Loucy (cell line): ENCODE measurements around the gene KRT17.

Source experiments
- EZH2phosphoT487 ChIP-seq: fragments of 200-600 bp; IDR thresholded peaks from 2 replicates; pipeline ENCODE4 v1.6.1; 2018; ENCODE audit warnings: antibody characterized with exemption, mild to moderate bottlenecking, moderate library complexity, borderline replicate concordance
- TF ChIP-seq, protein P1 (sequence below): fragments of 200-600 bp; sonication (generic); conservative IDR thresholded peaks from 2 replicates; pipeline ENCODE4 v1.5.1; 2014; ENCODE audit warnings: mild to moderate bottlenecking, antibody characterized with exemption, low read length

DNA sequence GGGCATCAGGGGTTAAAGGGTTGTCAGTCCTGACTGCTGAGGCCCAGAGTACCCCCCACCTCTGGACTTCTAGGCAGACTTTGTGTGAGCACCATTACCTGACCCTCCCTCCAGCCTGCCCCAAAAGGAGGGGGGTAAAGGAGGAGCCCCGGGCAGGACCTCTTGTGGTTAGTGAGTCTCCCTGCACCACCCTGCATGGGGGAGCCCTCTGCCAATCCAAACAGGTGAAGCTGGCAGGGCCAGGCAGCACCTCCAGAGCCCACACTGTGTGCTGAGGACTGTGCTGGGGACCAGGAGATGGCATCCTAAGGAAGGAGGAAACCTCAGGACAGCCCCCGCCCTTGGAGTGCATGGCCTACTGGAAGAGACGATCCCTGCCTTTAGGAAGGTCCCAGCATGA, 35.1 kb downstream of the KRT17 start:
- TF ChIP-seq, protein P1, sequence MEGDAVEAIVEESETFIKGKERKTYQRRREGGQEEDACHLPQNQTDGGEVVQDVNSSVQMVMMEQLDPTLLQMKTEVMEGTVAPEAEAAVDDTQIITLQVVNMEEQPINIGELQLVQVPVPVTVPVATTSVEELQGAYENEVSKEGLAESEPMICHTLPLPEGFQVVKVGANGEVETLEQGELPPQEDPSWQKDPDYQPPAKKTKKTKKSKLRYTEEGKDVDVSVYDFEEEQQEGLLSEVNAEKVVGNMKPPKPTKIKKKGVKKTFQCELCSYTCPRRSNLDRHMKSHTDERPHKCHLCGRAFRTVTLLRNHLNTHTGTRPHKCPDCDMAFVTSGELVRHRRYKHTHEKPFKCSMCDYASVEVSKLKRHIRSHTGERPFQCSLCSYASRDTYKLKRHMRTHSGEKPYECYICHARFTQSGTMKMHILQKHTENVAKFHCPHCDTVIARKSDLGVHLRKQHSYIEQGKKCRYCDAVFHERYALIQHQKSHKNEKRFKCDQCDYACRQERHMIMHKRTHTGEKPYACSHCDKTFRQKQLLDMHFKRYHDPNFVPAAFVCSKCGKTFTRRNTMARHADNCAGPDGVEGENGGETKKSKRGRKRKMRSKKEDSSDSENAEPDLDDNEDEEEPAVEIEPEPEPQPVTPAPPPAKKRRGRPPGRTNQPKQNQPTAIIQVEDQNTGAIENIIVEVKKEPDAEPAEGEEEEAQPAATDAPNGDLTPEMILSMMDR: no peak
- no peak for TF ChIP-seq EZH2phosphoT487
